Transverse colon (tissue), 4 donors: Measurements from ENCODE around the gene SHMT1.

Experiments
- EP300 ChIP-seq: sonication (generic); formaldehyde crosslinking; IDR thresholded peaks from one replicate; pipeline ENCODE4 v1.6.1; 2017; ENCODE audit warnings: antibody characterized with exemption, low read depth
- POLR2A ChIP-seq: fragments of 450-650 bp; IDR thresholded peaks from one replicate; pipeline ENCODE4 v1.6.1; 2016; ENCODE audit warnings: antibody characterized with exemption, mild to moderate bottlenecking, moderate library complexity
- POLR2AphosphoS5 ChIP-seq, 3 donors: sonication (generic); formaldehyde crosslinking; IDR thresholded peaks; one replicate each; pipeline ENCODE4 v1.6.1; 2016; ENCODE audit warnings: antibody characterized with exemption in 3 of 3
- TF ChIP-seq, protein P1 (sequence below), 5 experiments: fragments of 200-600 bp in 3 of 5; fragments of 450-650 bp in 2 of 5; sonication (generic) in 3 of 5; IDR thresholded peaks; 1 replicate in 2 of 5; 2 replicates in 3 of 5; pipeline ENCODE4 v1.5.1; 2016 to 2017; ENCODE audit warnings: antibody characterized with exemption in 5 of 5, inconsistent platforms in 3 of 5, mild to moderate bottlenecking in 2 of 5, moderate library complexity in 1 of 5

DNA sequence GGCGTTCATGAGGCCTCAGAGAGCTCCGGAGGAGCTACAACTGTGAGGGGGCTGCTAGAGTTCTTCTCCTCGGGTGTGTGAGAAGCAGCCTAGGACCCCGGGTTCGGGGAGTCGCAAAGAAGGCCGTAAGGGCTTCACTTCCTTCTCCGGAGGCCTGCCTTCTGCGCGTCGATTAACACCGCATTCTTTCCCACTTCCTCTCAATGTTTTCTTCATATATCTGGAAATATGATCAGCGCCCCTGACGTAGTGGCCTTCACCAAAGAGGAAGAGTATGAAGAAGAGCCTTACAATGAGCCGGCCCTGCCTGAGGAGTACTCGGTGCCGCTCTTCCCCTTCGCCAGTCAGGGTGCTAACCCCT, 47.8 kb downstream of the SHMT1 start:
- TF ChIP-seq POLR2AphosphoS5 (IDR thresholded peaks at IDR 0.05) (no peak), EP300 (no peak), POLR2A (no peak)
- TF ChIP-seq, protein P1, sequence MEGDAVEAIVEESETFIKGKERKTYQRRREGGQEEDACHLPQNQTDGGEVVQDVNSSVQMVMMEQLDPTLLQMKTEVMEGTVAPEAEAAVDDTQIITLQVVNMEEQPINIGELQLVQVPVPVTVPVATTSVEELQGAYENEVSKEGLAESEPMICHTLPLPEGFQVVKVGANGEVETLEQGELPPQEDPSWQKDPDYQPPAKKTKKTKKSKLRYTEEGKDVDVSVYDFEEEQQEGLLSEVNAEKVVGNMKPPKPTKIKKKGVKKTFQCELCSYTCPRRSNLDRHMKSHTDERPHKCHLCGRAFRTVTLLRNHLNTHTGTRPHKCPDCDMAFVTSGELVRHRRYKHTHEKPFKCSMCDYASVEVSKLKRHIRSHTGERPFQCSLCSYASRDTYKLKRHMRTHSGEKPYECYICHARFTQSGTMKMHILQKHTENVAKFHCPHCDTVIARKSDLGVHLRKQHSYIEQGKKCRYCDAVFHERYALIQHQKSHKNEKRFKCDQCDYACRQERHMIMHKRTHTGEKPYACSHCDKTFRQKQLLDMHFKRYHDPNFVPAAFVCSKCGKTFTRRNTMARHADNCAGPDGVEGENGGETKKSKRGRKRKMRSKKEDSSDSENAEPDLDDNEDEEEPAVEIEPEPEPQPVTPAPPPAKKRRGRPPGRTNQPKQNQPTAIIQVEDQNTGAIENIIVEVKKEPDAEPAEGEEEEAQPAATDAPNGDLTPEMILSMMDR (IDR thresholded peaks at IDR 0.05) = no peak
